ENCODE measurements around the gene ELK4.

DNA sequence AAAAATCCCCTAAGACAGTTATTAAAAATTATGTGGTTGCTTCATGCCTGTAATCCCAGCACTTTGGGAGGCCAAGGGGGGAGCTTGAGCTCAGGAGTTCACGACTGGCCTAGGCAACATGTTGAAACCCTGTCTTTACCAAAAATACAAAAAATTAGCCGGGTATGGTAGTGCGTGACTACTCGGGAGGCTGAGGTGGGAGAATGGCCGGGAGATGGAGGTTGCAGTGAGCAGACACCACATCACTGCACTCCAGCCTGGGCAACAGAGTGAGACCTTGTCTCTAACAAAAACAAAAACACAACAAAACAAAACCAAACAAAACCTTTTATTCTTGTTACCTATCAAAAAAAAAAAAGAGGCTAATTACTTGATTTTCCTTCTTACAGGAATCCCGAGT is 2.1 kb downstream of the ELK4 start:
- TF ChIP-seq, protein P1, sequence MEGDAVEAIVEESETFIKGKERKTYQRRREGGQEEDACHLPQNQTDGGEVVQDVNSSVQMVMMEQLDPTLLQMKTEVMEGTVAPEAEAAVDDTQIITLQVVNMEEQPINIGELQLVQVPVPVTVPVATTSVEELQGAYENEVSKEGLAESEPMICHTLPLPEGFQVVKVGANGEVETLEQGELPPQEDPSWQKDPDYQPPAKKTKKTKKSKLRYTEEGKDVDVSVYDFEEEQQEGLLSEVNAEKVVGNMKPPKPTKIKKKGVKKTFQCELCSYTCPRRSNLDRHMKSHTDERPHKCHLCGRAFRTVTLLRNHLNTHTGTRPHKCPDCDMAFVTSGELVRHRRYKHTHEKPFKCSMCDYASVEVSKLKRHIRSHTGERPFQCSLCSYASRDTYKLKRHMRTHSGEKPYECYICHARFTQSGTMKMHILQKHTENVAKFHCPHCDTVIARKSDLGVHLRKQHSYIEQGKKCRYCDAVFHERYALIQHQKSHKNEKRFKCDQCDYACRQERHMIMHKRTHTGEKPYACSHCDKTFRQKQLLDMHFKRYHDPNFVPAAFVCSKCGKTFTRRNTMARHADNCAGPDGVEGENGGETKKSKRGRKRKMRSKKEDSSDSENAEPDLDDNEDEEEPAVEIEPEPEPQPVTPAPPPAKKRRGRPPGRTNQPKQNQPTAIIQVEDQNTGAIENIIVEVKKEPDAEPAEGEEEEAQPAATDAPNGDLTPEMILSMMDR (IDR thresholded peaks at IDR 0.05 in 8 of 11, conservative IDR thresholded peaks at IDR 0.05 in 3 of 11): no peak
- no peak for TF ChIP-seq POLR2AphosphoS5 (IDR thresholded peaks at IDR 0.05)
- TF ChIP-seq POLR2A (IDR thresholded peaks at IDR 0.05): no peak
